ENCODE measurements around the gene DDHD1. TPM values are rescaled to one million over a fixed set of nuclear protein-coding genes. Genes with fewer than 3 reads are reported as not detected.

DDHD1 gene
- total RNA-seq, 1 experiment from 2014 or later, result 10.6 TPM

GRCh38 chr14:53193193-53193592 lies 40.1 kb upstream of the DDHD1 start:
- no peak for DNase-seq (ENCODE audit: low read depth, low spot score)
- no peaks in the 10 kb centered on the region for H3K9me3 ChIP-seq (ENCODE audit: control insufficient read depth, insufficient read depth, low read depth, low read length)
- H3K4me3 ChIP-seq (ENCODE audit: low read depth in 2 of 2, low read length in 2 of 2), result no peak overlapping the region
- in situ Hi-C loops (cut with HindIII; ENCODE audit: low pct_unique_long_range_greater_than_20kb, low sequenced_read_pairs) (no loop called here), intact Hi-C loops (cut with micrococcal nuclease; ENCODE audit: unreplicated experiment) (no loop called here)
- H3K27me3 ChIP-seq (ENCODE audit: control insufficient read depth, insufficient read depth, low read length), result no peaks in the 10 kb centered on the region
- no peaks in the 10 kb centered on the region for H3K4me1 ChIP-seq (ENCODE audit: control insufficient read depth, insufficient read depth, low read length)
- ATAC-seq, result no peak
- ChIA-PET POLR2A (no interaction called here), CTCF (no interaction called here)
- no peak for TF ChIP-seq POLR2AphosphoS5 (IDR thresholded peaks at IDR 0.05; ENCODE audit: low read depth, low read length)
- TF ChIP-seq CTCF (IDR thresholded peaks at IDR 0.05), result no peak
- TF ChIP-seq REST (IDR thresholded peaks at IDR 0.05; ENCODE audit: insufficient read depth in 1 of 2, low read depth in 2 of 2, low read length in 1 of 2), result no peak
- TF ChIP-seq TCF7L2 (IDR thresholded peaks at IDR 0.05; ENCODE audit: low read depth, low read length), result no peak
- no peak for TF ChIP-seq SIN3A (IDR thresholded peaks at IDR 0.05; ENCODE audit: borderline replicate concordance, insufficient read depth, low read depth, low read length)
- no peaks in the 10 kb centered on the region; the same call in 1 of the 2 replicates for H3K36me3 ChIP-seq (ENCODE audit: control insufficient read depth, insufficient read depth, low read length)
- no TSS peak for BruUV-seq (replicated peaks)
- H3K27ac ChIP-seq (ENCODE audit: low read length), result no peak overlapping the region

GRCh38 chr14:53192052-53192760 lies 39.1 kb upstream of the DDHD1 start:
- CTCF ChIA-PET, result interaction anchor here (0.6 kb wide), 1 partner anchor 226 kb away, joined by 13 read pairs; no protein-coding TSS in a partner anchor
- no peaks in the 10 kb centered on the region for H3K4me1 ChIP-seq (ENCODE audit: control insufficient read depth, insufficient read depth, low read length)
- no peaks in the 10 kb centered on the region; the same call in 1 of the 2 replicates for H3K36me3 ChIP-seq (ENCODE audit: control insufficient read depth, insufficient read depth, low read length)
- no peak for TF ChIP-seq POLR2AphosphoS5 (IDR thresholded peaks at IDR 0.05; ENCODE audit: low read depth, low read length)
- TF ChIP-seq SIN3A (IDR thresholded peaks at IDR 0.05; ENCODE audit: borderline replicate concordance, insufficient read depth, low read depth, low read length), result no peak
- no peak for TF ChIP-seq TCF7L2 (IDR thresholded peaks at IDR 0.05; ENCODE audit: low read depth, low read length)
- TF ChIP-seq REST (IDR thresholded peaks at IDR 0.05; ENCODE audit: insufficient read depth in 1 of 2, low read depth in 2 of 2, low read length in 1 of 2), result no peak
- TF ChIP-seq CTCF (IDR thresholded peaks at IDR 0.05), result no peak
- ATAC-seq, result no peak
- H3K4me3 ChIP-seq (ENCODE audit: low read depth in 2 of 2, low read length in 2 of 2), result no peak overlapping the region
- no TSS peak for BruUV-seq (replicated peaks)
- H3K27ac ChIP-seq (ENCODE audit: low read length), result no peak overlapping the region
- no peak for DNase-seq (ENCODE audit: low read depth, low spot score)
- H3K9me3 ChIP-seq (ENCODE audit: control insufficient read depth, insufficient read depth, low read depth, low read length), result no peaks in the 10 kb centered on the region
- in situ Hi-C loops (cut with HindIII; ENCODE audit: low pct_unique_long_range_greater_than_20kb, low sequenced_read_pairs), result no loop called here
- no peaks in the 10 kb centered on the region for H3K27me3 ChIP-seq (ENCODE audit: control insufficient read depth, insufficient read depth, low read length)
- POLR2A ChIA-PET, result interaction anchor here (0.6 kb wide), 1 partner anchor 89 kb away, joined by 3 read pairs; no protein-coding TSS in a partner anchor
- intact Hi-C loops (cut with micrococcal nuclease; ENCODE audit: unreplicated experiment), result no loop called here
